PFSK-1 (cell line): ENCODE measurements around the gene GLP1R.

ENCODE experiments used
- FOXP2 ChIP-seq: optimal IDR thresholded peaks from 2 replicates; pipeline ENCODE3; 2011; ENCODE audit warnings: borderline replicate concordance, control low read depth, inconsistent platforms; ENCODE audit not compliant: insufficient read depth; ENCODE audit errors: extremely low read length, extremely low read depth
- POLR2AphosphoS5 ChIP-seq: IDR thresholded peaks from 2 replicates; pipeline ENCODE4 v1.6.1; 2012; ENCODE audit warnings: low read depth, mild to moderate bottlenecking, control low read depth, low read length, moderate library complexity
- SIN3A ChIP-seq: IDR thresholded peaks from 2 replicates; pipeline ENCODE4 v1.6.1; 2012; ENCODE audit warnings: mild to moderate bottlenecking, low read length, moderate library complexity, borderline replicate concordance; ENCODE audit not compliant: insufficient read depth
- TAF1 ChIP-seq: IDR thresholded peaks from 2 replicates; pipeline ENCODE4 v1.6.1; 2012; ENCODE audit warnings: low read length, control low read depth, borderline replicate concordance; ENCODE audit not compliant: insufficient read depth
- TF ChIP-seq, protein P1 (sequence below), 2 experiments: IDR thresholded peaks; 2 replicates each; pipeline versions ENCODE4 v1.6.1 to v1.8.0; 2011 to 2012; ENCODE audit warnings: low read depth in 2 of 2, low read length in 2 of 2, control low read depth in 1 of 2, inconsistent platforms in 1 of 2, mild to moderate bottlenecking in 1 of 2, moderate library complexity in 1 of 2; ENCODE audit not compliant: insufficient read depth in 1 of 2

DNA sequence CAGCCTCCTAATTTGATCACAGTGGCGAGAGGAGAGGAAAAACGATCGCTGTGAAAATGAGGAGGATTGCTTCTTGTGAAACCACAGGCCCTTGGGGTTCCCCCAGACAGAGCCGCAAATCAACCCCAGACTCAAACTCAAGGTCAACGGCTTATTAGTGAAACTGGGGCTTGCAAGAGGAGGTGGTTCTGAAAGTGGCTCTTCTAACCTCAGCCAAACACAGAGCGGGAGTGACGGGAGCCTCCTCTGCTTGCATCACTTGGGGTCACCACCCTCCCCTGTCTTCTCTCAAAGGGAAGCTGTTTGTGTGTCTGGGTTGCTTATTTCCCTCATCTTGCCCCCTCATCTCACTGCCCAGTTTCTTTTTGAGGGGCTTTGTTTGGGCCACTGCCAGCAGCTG, 37.7 kb downstream of the GLP1R start:
- TF ChIP-seq TAF1: no peak
- TF ChIP-seq, protein P1, sequence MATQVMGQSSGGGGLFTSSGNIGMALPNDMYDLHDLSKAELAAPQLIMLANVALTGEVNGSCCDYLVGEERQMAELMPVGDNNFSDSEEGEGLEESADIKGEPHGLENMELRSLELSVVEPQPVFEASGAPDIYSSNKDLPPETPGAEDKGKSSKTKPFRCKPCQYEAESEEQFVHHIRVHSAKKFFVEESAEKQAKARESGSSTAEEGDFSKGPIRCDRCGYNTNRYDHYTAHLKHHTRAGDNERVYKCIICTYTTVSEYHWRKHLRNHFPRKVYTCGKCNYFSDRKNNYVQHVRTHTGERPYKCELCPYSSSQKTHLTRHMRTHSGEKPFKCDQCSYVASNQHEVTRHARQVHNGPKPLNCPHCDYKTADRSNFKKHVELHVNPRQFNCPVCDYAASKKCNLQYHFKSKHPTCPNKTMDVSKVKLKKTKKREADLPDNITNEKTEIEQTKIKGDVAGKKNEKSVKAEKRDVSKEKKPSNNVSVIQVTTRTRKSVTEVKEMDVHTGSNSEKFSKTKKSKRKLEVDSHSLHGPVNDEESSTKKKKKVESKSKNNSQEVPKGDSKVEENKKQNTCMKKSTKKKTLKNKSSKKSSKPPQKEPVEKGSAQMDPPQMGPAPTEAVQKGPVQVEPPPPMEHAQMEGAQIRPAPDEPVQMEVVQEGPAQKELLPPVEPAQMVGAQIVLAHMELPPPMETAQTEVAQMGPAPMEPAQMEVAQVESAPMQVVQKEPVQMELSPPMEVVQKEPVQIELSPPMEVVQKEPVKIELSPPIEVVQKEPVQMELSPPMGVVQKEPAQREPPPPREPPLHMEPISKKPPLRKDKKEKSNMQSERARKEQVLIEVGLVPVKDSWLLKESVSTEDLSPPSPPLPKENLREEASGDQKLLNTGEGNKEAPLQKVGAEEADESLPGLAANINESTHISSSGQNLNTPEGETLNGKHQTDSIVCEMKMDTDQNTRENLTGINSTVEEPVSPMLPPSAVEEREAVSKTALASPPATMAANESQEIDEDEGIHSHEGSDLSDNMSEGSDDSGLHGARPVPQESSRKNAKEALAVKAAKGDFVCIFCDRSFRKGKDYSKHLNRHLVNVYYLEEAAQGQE (IDR thresholded peaks at IDR 0.05; ENCODE audit: insufficient read depth in 1 of 2, low read depth in 2 of 2, low read length in 2 of 2): no peak
- no peak for TF ChIP-seq FOXP2
- no peak for TF ChIP-seq SIN3A
- TF ChIP-seq POLR2AphosphoS5: no peak
